Measurements from ENCODE around the gene IER5.
A peak's percentile ranks its signal among the peaks of the same experiment; 100 is the strongest.

IER5 gene

DNA sequence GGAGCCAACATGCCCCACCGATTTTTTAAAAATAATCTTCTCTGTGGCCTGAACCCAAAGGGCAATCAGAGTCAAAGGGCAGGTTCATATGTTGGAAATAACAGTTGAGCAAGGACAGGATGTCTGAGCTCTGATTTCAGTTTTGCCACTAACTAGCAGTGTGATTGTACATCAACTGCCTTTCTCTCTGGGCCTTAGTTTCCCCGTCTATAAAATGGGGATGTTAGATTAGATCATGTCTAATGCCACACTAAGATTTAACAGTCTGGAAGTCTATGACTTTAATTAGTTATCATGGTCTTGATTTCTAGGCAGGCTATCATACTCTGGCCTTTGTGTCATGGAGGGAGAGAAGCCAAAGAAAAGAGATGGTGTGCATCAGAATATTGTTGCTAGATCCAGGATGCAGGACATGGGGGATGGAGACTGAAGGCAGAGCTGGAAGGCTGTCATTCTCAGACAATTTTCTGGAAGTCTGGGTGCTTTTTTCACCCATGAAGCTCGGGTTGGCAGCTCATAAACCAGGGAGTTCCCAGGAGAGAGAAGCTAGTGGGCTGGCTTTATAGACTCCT is 28.4 kb downstream of the IER5 start:
- no peak for DNase-seq

DNA sequence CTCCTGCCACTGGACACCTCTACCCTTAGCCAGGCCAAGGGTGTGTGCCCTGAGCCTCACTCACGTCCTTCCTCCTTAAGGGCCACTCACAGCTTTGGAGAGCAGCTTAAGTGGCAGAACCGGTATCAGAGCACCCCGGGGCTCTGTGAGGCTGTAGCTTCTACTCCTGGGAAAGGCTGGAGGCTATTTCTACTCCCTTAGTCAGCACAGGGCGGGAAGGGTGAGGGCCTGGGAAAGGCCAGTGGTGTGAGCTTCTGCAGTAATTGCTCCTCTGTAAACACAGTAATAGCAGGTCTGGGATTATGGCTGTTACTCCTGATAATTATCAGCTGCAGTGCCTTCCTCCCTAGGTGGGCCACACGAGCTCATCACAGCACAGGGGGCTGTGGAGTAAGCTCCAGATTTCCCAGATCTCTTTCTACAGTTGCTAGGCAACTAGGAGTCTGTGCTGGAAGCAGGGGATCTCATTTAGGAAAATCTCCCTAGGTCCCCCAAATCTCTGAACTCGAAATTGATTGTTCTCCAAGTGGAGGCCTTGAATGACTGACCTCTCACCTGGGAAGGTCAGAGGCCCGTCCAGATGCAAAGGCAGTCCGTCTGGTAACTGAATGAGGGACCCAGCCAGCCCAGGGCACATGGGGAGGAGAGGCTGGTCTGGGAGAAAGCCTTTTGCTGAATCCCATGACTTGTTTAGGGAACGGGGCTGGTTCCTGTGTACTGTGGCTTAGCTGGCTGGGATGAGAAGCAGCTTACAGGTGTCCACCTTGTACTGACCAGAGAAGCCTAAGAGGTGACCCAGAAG is 29.3 kb downstream of the IER5 start:
- no peak for DNase-seq

DNA sequence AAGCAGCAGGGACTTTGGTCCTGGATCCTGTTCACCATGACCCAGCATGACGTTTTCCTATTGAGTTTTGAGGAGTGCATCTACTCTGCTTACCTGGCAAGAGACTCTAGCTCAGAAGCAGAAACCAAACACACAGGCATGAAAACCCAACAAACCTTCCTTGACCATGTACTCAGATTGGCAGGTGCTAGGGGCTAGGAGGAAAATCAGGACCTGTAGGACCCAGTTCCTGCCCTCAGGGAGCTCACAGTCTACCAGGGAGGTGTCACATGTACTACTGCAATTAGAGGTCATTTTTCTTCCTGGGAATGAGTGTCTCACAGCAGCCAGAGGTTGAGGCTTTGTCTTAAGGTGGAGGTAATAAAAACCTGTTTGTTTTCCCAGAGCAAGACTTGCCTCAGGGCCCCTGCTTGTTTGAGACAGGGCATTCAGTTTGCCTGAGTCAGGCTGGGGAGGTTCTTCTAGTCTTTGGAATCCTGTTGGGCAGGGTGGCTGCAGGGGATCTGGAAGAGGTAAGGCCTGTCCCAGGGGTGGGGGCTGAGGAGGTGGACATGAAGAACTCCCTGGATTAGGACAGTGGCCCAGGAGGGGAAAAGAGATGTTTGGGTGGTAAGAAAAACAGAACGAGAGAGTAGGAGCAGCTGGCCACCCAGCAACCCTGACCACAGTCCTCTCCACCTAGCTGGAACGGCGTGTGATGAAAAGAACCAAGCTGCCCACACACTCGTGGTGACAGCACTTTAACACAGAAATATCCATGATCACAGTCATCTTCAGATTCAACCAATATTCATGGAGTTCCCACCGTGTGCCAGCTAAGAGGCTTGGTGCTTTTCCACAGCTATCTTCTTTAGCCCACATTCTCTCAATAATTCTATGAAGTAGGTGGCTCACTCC is 30.8 kb downstream of the IER5 start:
- DNase-seq = no peak

DNA sequence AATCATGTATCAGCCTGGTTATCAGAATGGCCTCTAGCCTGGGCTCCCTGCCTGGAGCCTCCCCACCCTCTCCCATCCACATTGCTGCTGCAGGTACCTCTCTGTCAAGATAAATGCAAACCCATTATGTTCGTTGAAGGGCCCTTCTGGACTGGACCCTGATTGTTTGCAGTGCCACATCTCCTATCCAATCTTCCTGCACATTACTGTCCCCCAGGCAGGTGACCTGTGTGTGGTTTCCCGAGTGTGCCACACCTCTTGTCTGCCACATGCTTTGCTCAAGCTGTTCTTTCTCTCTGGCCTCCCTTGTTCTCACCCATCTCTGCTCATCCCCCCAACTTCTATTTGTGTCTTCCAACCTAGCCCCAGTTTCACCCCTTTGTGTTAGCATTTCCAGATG is 32.4 kb downstream of the IER5 start:
- DNase-seq = no peak

DNA sequence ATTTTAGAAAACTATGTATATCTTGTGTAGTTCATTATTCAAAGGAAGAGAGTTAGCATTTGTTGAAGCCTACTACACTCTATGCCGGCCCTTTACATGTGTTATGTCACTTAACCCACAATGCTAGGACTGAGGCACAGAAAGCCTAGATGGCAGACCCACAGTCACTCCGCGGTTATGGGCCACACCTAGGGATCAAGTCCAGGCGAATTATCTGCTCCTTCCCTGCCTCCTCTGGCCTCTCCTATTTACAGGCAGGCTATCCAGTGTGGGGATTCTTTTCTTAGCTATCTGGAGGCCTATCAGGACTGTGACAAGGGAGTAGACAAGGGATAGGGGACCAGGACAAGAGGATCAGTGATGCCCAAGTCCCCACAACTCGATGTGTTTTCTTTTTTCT is 33.0 kb downstream of the IER5 start:
- DNase-seq = no peak

DNA sequence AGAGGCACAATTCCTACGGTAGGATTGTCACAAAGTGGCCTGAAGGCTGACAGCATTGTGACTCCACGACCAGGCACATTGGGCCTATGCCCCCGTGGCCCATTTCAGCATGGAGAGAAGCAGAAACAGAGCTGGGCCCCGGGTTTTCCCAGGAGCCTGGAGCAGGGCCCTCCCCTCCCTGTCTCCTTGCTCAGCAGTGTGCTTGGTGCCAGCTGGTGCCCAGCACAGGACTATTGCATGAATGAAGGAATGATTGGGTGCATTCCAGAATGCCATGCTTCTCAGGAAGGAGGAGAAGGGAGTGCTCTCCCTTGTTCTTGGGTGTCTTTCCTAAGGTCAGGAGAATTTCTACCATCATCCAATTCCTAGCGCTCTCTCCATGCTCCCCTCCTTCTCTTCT is 33.7 kb downstream of the IER5 start:
- DNase-seq = no peak

DNA sequence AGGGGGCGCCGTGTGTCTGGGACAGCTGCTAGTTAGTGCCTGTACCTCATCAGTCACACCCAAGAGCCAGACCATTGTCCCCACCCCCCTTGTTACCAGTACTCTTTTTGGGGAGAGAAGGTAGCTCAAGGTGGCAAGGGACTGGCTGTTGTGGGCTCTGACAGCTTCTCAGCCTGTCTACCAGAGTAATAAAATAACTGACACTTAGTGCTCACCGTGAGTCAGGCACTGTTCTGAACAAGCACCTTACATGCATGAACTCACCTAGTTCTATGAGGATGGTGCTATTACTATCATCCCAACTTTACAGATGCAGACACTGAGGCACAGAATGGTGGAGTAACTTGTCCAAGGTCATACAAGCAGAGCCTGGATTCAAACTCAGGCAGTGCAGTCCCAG is 34.7 kb downstream of the IER5 start:
- DNase-seq = no peak

DNA sequence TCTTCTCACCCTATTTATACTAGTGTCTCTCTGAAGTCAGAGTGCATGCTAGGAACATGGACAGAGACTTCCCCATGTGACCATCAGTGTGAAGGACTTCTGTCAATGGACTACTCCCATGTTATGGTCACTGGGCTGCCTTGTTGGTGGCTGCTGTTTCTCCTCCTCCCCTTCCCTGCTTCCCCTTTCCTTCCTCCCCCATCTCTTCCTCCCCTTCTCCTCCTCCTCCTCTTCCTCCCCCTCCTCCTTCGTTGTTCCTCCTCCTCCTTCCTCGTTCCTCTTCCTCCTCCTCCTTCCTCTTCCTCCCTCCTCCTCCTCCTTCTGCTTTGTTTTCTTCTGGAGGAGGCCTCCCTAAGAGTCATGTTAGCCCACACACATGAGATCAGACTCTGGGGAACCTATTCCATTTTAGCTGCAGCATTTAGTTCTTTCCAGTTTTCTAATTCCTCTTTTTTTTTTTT is 35.8 kb downstream of the IER5 start:
- no peak for DNase-seq

DNA sequence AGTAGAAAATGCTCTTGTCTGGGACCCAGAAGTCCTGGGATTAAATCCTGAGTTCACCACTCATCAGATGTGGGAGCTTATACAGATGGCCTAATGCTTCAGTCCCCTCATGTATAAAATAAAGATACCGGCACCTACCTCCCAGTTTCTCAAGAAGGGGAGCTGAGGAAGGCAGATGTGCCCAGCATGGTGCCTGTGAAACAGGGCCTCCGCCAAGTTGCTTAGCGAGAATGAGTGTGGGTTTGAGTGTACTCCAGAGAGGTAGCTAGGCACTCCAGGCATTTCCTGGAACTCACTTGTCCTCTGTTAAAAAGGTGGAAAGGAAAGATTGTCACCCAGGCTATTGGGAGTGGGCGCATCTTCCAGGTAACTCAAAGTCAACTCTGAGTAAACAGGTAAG is 37.8 kb downstream of the IER5 start:
- no peak for DNase-seq

DNA sequence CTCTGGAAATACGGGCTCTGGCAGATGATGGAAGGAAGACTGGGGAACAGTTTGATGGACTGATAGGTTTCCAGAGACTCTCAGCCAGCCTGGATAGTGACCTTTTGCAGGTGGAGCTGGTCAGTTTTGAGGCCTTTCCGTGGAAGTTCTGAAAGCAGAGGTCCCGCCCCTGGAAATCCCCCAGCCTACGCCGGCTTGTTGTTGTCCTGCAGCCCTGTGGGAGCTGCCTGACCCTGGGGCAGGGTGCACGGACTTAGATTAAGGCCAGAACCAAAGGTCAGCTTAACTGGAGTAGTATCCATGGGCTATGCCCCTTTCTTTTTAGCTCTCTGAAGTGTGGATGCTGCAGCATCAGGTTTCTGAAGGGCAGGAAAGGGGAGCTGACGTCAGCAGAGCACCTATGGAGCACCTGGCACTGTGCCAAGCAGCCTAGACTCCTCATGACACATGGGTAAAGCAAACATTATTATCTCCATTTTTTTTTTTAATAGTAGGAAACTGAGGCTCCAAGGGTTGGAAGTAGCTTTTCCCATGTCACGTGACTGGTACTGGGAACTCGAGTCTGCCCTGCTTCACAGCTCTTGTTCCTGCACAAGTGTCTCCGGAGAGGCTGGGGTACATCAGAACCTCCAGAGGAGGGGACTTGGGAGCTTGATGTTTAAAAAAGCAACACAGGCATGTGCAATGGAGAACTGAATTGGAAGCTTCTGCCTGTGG is 38.5 kb downstream of the IER5 start:
- DNase-seq = no peak

DNA sequence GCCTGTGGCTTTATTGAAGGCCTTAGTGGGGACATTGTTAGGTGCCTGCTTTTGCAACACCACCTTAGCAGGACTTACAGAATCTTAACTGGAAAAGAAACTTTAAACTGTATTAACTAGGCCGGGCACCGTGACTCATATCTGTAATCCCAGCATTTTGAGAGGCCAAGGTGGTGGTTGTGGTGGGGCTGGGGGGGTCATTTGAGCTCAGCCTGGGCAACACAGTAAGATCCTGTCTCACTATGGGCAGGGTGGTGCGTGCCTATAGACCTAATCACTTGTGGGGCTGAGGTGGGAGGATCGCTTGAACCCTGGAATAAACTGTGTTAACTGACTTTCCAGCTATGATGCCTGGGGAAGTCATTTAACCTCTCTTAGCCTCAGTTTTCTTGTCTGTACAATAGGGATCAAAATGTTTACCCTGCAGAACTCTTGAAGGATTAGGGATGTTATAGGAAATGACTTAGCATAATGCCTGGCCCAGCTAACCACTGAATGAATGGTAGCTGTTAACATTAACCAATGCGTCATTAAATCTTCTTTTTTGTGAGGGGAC is 39.5 kb downstream of the IER5 start:
- DNase-seq = no peak

DNA sequence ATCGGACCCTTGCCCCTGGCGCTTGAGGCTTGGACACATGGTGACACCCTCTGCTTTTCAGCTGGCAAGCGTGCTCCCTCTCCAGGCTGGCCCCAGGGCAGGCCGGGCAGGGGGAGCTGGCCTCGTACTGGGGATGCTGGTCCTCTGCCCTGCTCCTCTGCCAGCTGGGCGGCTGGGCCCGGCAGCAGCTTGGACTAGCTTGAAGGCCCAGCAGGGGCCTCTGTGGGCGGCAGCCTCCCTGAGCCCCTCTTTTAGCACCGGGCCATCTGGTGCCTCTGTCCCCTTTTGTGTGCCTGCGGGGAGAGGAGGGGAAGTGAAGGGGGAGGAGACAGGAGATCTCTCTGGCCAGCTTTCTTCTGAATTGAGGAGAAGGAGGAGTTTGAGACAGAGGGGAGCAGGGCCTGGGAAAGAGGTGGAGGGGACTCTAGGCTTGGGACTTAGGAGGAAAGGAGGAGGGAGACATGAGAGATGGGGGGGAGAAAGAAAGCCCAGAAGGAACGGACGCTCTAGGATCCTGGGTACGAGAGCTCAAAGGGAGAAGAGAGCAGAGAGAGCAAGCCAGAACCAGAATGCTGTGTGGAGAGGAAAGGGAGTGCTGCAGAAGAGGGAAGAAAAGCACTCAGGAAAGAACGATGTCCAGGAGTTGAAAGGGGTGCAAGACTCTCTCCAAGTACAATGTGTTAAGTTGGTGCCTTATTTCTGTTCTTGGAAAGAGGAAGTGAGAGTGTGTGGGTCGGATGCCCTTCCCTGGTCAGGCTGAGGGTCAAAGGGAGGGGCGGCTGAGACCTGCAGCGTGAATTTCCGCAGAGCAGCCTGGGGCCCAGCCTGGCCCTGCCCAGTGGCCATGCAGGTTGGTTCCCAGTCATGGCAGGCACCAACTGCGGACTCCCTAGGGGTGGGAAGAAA is 40.3 kb downstream of the IER5 start:
- DNase-seq = peak; percentile 67

DNA sequence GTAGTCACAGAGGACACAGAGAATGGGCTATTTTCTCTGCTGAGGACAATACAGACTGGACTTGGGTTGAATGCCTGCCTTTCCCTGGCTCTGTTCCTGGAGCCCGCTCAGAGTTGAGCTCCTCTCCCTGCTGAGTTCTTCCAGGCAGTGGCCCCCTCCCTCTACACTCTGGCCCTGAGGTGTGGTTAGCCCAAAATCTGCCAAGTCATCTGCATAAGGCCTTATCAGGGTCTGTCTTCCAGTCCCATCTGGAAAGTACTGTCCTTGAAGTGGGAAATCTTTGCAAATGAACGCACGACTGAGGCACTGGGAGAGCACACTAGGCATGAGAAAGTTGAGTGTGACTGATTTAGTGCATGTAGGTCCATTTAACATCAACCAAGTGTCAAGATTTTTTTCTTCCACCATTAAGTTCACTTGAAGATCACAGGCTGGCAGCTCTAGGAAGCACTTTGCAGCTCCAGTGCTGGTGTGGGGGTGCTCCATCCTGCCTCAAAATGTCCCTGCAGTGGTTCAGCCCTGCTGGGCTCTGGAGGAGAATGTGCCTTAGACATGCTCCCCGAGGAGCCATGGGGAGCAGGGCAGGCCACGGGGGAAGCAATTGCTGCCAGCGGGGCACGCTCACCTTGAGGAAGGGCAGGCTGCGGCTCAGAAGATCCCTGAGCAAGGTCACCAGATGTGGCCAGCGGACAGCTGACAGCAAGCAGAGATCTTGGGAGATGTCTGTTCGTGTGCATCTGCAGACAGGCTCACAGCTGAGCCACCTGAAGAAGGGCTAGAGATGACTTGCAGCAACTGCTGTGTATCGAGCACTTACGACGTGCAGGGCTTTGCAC is 41.5 kb downstream of the IER5 start:
- DNase-seq = peak; percentile 75

DNA sequence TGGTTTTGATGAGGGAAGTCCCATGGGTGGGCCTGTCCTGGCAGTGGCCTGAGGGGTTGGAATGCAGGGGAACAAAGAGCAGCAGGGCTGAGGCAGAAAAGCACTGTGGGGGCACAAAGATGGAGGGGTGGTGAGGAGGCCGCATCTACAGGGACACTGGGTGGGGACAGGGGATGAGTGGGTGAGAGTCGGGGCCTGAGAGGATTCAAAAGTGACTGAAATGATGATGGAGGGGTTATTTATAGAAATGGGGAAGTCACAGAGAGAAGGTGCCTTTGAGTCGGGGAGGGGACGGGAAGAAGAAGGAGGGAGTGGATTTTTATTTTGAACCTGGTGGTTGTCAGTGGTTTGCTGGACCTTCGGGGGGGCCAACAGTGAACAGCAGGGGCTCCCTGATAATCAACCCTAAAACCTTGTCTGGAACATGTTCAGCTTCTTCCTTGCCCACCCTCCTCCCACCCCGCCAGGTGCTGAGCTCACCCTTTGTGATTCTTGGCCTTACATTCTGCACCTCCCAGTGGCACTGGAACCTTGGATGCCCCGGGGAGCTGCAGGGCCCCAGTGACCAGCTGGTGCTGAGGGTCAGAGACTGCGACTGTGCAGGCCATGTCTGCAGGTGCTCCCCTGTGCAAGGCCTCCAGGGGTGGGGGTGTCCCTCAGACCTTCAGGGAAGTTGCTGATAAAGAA is 42.9 kb downstream of the IER5 start:
- DNase-seq = peak; percentile 53

DNA sequence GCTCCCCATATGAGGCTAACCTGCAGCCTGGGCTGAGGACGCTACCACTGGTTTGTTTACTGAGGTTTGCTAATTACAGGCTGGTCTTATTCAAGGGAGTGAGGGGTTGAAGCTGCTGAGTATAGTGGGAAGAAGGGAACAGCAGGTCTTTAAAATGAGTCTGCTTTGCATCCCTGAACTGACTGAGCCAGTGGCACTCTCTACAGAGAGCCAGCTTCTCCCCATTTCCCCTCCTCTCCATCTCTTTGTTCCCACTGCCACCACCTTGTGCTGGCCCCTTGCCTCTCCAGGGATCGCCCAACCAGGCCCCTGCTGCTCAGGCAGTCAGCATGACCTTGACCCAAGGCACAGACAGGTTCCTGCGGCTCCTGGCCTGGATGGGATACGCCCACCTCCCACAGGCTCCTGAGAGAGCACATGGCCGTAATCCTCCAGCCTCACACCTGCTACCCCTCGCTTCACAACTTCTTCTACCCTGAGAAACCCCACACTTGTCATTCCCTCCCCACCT is 45.0 kb downstream of the IER5 start:
- DNase-seq = no peak

DNA sequence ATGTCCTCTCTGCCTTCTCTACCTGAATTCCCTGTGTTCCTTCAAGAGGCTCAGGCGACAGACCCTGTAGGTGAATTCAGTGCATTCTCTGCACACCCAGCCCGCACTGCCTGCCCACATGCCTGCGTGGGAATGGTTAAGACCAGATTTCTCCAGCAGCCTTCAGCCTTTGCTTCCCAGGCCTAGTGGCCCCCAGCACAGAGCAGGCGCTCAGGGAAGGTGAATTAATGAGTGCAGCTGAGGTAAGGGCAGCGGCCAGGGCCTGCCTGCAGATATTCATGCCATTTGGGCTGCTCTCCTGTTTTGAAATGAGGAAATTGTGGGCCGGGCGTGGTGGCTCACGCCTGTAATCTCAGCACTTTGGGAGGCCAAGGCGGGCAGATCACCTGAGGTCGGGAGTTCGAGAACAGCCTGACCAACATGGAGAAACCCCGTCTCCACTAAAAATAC is 45.5 kb downstream of the IER5 start:
- DNase-seq = no peak

DNA sequence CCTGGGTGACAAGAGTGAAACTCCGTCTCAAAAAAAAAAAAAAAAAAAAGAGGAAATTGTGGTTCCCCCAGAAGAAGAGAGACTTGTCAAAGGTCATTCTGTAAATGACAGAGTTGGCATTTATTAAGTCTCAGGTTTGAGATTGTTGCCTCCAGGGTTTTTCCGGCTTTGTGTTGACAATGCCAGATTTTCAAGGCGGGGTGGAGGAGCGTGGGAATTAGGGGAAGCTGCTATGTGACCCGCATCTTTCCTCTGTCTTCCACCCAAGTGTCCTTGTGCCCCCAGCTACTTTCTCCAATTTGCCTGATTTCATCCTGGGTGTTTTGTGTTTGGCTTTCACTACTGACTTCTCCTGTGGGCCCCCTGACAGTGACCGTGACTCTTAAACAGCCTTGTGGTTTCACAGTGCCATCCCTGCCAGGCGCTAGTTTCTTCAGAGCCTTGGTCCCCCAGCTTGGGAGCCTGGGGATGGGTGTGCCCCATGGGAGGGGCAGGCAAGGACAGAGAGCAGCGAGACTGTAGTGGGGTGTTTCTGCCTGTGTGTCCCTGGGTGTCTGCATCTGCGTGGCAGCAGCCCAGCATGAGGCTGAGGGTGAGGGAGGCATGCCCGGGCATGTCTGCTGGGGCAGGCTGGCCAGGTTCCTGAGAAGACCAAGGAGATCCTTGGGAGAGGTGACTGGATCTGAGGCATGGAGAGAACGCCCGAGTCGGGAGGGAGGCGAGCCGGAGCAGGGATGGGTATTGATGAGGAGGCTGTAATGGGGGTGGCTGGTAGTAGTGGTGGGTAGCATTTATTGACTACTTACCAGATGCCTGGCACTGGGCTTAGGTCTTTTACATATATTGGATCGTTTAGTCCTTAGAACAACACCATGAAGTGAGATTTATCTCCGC is 46.3 kb downstream of the IER5 start:
- peak; percentile 80 for DNase-seq

DNA sequence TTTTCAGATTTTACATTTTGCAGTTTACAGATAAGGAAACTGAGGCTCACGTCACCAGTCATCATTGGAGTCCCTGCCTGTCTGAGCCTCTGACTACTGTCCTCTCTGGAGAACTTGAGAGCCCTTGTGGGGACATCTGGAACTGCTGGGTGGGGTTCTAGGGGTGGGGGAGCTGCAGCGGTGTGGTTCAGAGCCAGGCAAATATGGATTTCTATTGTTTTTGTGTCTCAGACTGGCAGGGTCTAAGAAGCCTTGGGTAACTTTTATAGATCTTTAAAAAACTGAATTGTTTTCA is 46.9 kb downstream of the IER5 start:
- DNase-seq = peak; percentile 87
